GM19463 (cell line): ENCODE data around the gene PFKFB1.

ENCODE experiments used
- ATAC-seq: cut with Tn5 transposase; IDR thresholded peaks from one replicate; pipeline ENCODE4 v1.9.1; 2021; ENCODE audit warnings: mild to moderate bottlenecking, moderate library complexity; ENCODE audit not compliant: unreplicated experiment

The PFKFB1 gene

GRCh38 chrX:54994099-54994498, at the start of gene PFKFB1:
Gene PFKFB1 (minus strand): TSS chrX:54994188. CDS start chrX:54994007, 181 bp downstream.
- no peak for ATAC-seq

- no peak for ATAC-seq
Measured at GRCh38 chrX:55041514-55041913, 47.5 kb upstream of the PFKFB1 start.

GRCh38 chrX:55039471-55039870, 45.5 kb upstream of the PFKFB1 start:
- ATAC-seq: no peak

DNA sequence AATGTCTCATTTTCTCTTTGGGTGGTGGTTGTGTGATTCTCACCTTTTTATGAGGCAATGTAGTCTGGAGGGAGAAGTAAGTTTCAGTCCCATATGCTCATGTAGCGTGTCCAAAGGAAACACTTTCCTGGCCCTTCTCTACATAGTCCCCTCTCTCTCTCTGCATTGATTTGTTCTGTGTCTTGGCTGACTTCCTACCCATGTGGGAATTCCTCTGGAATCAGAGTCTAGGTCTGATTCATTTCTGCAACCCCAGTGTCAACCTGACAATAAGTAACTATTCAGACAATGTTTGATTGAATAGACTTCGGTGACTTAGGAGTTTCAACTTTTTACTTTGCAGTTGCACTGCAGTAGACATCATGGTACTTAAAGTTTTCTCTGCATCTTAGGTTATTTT, 39.4 kb upstream of the PFKFB1 start:
- no peak for ATAC-seq

DNA sequence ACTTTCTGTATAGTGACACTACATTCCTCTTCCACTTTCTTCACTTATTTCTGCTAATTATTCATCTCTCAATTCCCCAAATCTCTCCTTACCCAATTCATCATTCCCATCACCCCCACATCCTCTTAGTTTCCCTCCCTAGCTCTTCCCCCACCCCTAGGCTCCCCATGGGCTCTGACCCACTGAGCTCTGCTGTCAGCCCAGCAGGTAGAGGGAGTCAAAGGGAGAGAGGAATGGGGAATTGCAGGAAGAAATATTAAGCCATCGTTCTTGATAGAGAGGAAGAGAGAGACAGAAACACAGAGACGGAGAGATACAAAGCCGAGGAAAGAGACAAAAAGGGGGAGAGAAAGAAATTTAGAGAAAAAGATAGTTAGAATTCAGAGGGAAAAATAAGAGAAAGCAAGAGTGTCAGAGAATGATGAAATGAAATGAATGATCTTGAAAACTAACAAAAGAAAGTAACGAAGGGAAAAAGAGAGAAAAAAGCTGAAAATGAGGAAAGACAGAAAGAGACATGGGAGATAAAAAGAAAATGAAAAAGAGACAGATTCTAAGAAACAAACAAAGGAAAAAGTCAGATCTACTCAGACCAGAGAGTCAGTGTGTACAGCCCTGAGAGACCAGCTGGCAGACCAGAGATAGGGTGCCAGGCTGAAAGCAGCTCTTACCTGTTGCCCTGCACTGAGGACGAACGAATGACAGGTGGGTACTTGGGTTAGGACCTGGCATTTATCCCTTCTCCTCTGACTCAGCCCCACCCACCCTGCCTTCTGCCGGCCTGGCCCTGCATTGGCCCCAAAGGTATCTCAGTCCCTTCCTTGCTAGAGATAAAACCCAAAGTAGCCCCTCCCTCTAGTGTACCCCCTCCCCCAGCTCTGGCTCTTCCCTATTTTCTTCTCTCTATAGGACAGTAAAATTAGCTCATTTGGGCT, 36.5 kb upstream of the PFKFB1 start, which contains the start of gene ALAS2:
Gene ALAS2 (minus strand): TSS at position 707 of the 935 bp plus-strand sequence. CDS start 4,977 bp downstream, outside the sequence.
- ATAC-seq: no peak

DNA sequence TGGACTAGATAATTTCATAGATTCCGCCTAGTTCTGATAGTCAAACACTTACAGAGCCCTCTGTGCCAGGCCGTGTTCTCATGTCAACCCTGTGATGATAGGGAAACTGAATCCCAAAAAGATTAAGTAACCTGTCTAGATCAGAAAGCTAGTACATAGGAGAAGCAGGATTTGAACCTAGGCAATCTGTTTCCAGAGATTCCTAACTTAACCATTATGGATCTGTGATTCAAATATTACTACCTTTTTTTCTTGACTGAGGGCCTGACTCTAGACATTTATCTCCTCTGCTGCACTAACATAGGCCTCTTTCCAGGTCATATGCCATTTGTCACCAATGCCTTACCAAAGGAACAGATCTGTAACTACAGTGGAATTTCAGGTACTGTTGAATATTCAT, 35.3 kb upstream of the PFKFB1 start:
- no peak for ATAC-seq

- no peak for ATAC-seq
Measured at GRCh38 chrX:55028611-55029010, 34.6 kb upstream of the PFKFB1 start.

DNA sequence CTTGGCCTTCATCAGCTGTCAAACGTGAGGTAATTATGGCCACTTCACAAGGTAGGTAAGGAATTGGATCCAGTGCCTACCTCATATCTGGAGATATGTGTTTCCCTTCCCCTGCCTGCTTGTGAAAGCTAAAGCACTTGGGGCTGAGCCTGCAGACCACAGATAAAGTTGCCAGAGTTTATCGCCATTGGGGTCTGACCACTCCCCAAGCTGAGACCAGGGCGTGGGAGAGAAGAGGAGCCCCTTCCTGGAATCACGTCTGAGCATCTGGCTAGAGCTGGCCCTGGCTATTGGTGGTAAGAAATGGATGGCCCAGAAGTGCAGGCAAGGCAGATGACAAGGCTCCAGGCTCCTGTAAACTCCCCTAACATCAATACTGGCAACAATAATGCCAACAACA, 34.1 kb upstream of the PFKFB1 start:
- no peak for ATAC-seq

GRCh38 chrX:55026840-55027239, 32.9 kb upstream of the PFKFB1 start:
- ATAC-seq: no peak

DNA sequence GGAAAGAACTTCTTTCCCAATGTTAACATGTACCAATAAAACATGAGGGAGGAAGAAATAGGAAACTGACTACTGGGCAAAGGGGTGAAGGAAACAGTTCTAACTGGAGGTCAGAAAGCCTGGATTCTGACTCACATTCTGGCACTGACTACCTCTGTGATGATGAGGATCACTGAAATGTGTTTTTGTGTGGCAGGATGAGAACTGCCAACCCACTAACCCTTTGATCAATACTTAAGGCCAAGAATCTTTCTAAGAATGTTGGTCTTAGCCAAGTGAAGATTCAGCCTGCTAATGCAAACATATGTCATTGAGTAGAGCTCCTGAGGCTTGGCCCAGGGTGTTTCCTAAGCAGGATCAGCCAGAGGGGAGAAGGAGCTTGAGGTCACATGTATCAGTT, 32.2 kb upstream of the PFKFB1 start:
- no peak for ATAC-seq

GRCh38 chrX:55014897-55015299, 20.9 kb upstream of the PFKFB1 start:
- ATAC-seq: no peak

- no peak for ATAC-seq
Measured at GRCh38 chrX:55011294-55011693, 17.3 kb upstream of the PFKFB1 start.

DNA sequence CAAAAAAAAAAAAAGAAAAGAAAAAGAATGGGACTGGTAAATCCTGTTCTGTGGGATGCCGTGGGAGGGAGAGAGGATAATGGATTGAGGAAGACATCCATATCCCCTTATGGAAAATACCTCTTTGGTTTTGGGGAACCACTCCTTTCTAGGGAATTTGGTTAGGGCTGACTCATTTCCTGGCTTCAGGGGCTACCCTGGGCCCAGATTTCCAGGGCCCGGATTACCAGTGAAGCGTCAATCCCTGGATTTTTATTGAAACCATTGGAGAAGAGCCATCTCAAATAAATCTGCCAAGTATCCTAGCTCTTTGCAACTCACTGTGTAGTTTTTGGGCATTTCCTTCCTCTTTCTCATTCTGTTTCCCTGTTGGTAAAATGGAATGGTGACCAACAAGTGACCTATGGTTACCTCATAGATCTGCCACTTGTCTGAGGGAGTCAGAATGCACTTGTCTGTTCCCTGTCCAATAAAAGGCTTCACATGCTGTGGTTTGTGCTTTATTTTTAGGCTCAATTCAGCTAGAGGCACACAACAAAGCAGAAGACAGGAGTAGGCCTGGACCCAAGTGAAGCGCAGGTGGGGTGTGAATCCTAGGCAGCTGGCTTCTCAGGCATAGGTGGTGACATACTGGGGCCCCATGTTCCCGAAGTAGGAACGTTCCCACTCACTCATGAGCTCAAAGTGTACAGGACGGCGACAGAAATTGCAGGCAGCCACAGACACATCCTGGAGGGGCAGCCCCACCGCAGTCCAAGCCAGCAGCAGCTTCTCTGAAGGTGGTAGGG, 14.8 kb upstream of the PFKFB1 start:
- no peak for ATAC-seq

- no peak for ATAC-seq
Measured at GRCh38 chrX:55007656-55008055, 13.7 kb upstream of the PFKFB1 start.

DNA sequence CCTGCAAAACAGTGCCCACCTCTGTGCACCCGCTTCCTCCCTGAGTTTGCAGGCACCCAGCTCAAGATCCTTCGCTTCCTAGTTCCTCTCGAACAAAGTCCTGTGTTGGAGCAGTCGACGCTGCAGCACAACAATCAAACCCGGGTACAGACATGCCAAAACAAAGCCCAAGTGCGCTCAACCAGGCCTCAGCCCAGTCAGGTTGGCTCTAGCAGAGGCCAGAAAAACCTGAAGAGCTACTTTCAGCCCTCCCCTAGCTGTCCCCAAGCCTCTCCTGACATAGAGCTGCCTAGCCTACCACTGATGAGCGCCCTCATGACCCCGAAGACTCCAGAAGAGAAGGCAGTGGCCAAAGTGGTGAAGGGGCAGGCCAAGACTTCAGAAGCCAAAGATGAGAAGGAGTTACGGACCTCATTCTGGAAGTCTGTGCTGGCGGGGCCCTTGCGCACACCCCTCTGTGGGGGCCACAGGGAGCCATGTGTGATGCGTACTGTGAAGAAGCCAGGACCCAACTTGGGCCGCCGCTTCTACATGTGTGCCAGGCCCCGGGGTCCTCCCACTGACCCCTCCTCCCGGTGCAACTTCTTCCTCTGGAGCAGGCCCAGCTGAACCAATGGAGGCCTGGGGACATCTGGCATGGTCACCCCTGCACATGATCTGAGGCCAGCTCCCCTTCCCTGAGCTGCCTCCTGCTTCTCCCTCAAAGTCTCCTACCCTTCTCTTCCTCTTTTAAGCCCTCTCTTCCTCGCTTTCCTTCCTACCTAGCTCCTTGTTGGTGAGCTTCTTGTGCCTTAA, 13.0 kb upstream of the PFKFB1 start:
- no peak for ATAC-seq

DNA sequence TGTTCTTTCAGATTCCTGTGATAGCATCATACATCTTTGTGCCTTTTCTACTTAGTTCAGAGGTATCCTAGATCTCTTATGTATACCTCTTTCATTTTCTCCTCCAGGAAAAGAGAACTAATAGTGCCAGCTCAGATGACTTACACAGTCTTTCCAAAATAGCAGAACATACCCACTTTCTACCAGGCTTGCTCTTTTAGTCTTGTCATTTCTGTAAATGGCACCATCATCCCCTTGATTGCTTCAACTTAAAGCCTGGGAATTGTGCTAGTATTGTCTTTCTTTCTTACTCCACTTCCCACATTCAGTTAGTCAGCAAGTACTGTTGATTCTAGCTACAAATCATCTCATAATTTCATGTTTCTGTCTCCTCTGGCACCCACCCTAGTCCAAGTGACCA, 11.3 kb upstream of the PFKFB1 start:
- no peak for ATAC-seq

DNA sequence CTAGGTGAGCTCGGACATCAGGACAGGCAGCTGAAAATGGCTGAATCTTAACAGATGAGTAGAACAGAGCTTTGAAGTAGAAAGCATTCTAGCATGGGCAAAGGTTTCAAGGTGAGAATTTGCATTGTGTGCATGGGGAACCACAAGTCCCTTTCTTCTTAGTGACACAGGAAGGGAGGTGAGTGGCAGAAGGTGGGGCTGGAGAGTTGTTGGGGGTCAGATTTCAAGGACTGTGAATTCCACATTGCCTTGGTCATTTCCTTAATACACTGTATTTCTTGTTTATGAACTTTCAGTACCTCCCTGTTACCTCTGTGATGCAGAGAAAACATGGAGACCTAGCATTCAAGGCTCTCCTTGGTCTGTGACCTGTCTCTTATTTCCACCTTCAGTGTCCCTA, 10.2 kb upstream of the PFKFB1 start:
- no peak for ATAC-seq

GRCh38 chrX:54999717-55000598, 6.0 kb upstream of the PFKFB1 start, which contains the start of gene APEX2:
Gene APEX2 (plus strand): TSS chrX:55000363. CDS start chrX:55000423, 60 bp downstream.
- peak; percentile 90 for ATAC-seq

DNA sequence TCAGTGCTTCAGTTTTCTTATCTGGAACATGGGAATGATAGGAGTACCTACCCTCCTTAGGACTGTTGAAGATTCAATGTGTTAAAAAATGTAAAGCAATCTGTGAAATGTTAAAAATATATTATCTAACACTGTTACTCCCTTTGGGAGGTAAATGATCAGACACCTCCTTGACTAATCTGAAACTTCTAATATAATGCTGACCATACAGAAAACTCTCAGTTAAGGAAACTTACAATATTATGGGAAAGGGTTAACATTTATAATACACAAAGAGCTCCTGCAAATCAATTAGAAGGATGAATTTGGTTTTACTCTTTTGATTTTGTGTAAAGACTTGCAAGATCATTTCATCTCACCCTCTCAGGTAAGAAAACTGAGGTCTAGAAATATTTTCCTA, 1.6 kb upstream of the PFKFB1 start:
- ATAC-seq: no peak
